CD4-positive, alpha-beta T cell (primary cell): ENCODE results near the gene B3GALT6. TPM values are rescaled to one million over a fixed set of nuclear protein-coding genes. Genes with fewer than 3 reads are reported as not detected.

ENCODE experiments used
- ATAC-seq: fragments of 200-7000 bp; cut with Tn5 transposase; one replicate; pipeline ENCODE4 v1.10.0; 2022; ENCODE audit warnings: mild to moderate bottlenecking; ENCODE audit not compliant: poor library complexity
- CTCF ChIA-PET: fragments of 350-600 bp; sonication (Branson Sonifier 250); formaldehyde crosslinking; loops from one replicate; lab custom pipeline; 2021; ENCODE audit warnings: antibody characterized with exemption, inconsistent platforms; lab: Charles Lee
- POLR2A ChIA-PET: fragments of 350-600 bp; sonication (Branson Sonifier 250); formaldehyde crosslinking; loops from one replicate; lab custom pipeline; 2021; ENCODE audit warnings: antibody characterized with exemption, inconsistent platforms; lab: Charles Lee
- DNase-seq, 14 experiments: peaks; one replicate each; pipeline ENCODE4 v3.0.0-alpha.2; 2013 to 2020; ENCODE audit warnings: mixed read lengths in 2 of 14
- H3K27ac ChIP-seq, 2 donors: one replicate each; pipeline versions ENCODE4 v1.5.1 to v1.7.0; 2013; ENCODE audit warnings: low read length in 2 of 2, low read depth in 1 of 2, mild to moderate bottlenecking in 1 of 2
- H3K27me3 ChIP-seq, 2 experiments: 1 replicate in 1 of 2; 2 replicates in 1 of 2; pipeline versions ENCODE4 v1.6.1 to v1.7.0; 2013; ENCODE audit warnings: low read length in 2 of 2, control low read depth in 1 of 2, mild to moderate bottlenecking in 1 of 2, moderate library complexity in 1 of 2; ENCODE audit not compliant: insufficient read depth in 2 of 2, control insufficient read depth in 1 of 2
- H3K36me3 ChIP-seq: one replicate; pipeline ENCODE4 v1.6.1; 2013; ENCODE audit warnings: low read length, control low read depth; ENCODE audit not compliant: insufficient read depth
- H3K4me1 ChIP-seq: one replicate; pipeline ENCODE4 v1.6.1; 2013; ENCODE audit warnings: low read length, control low read depth; ENCODE audit not compliant: insufficient read depth
- H3K4me3 ChIP-seq: one replicate; pipeline ENCODE4 v1.5.1; 2013; ENCODE audit warnings: mild to moderate bottlenecking, low read length, moderate library complexity
- H3K9me3 ChIP-seq, 2 experiments: 1 replicate in 1 of 2; 2 replicates in 1 of 2; pipeline versions ENCODE4 v1.6.1 to v1.7.0; 2013; ENCODE audit warnings: low read length in 2 of 2, mild to moderate bottlenecking in 2 of 2, control low read depth in 1 of 2, moderate library complexity in 1 of 2; ENCODE audit not compliant: control insufficient read depth in 1 of 2, insufficient read depth in 1 of 2
- H3K27ac Mint-ChIP-seq: one replicate; pipeline ENCODE4 v1.8.0; 2020; ENCODE audit warnings: mixed read lengths
- H3K27me3 Mint-ChIP-seq: one replicate; pipeline ENCODE4 v1.8.0; 2021; ENCODE audit warnings: mixed read lengths
- H3K36me3 Mint-ChIP-seq: one replicate; pipeline ENCODE4 v1.8.0; 2021; ENCODE audit warnings: low read depth, mixed read lengths
- H3K4me1 Mint-ChIP-seq: one replicate; pipeline ENCODE4 v1.8.0; 2021; ENCODE audit warnings: low read depth, mixed read lengths
- H3K4me3 Mint-ChIP-seq: one replicate; pipeline ENCODE4 v1.8.0; 2020; ENCODE audit warnings: mild to moderate bottlenecking, mixed read lengths
- H3K9me3 Mint-ChIP-seq: one replicate; pipeline ENCODE4 v1.8.0; 2020; ENCODE audit warnings: mixed read lengths
- intact Hi-C, 2 experiments: fragments of 100-400 bp; cut with DNase I in 1 of 2; cut with micrococcal nuclease in 1 of 2; formaldehyde crosslinking; loops; one replicate each; pipeline versions ENCODE4 v1.15.1 to v1.9.0; 2023 to 2025; cut with DNase I, micrococcal nuclease
- total RNA-seq, 174 experiments: library from RNA in 2 of 174; stranded (reverse) in 2 of 174; gene quantifications; one replicate each; pipeline ENCODE4 v1.2.3 and lab custom pipeline; 2021 to 2026
- TF ChIP-seq, protein P1 (sequence below): fragments of 200-600 bp; IDR thresholded peaks from one replicate; pipeline ENCODE4 v1.8.0; 2022; ENCODE audit warnings: antibody characterized with exemption, mild to moderate bottlenecking

Gene B3GALT6
- total RNA-seq, 2 experiments from 2014 or later: 4.9 to 5.1 TPM

- no peak for DNase-seq
- Mint-ChIP-seq H3K36me3 (peaks cover 72% of the 10 kb centered on the region), H3K27me3 (no peaks in the 10 kb centered on the region), H3K9me3 (no peaks in the 10 kb centered on the region), H3K27ac (no peak overlapping the region), H3K4me3 (peak overlapping the region; percentile 58), H3K4me1 (peaks cover 18% of the 10 kb centered on the region)
- no peak for ATAC-seq
- Histone ChIP-seq H3K27ac (no peak overlapping the region), H3K4me1 (peaks cover 47% of the 10 kb centered on the region), H3K27me3 (no peaks in the 10 kb centered on the region), H3K4me3 (no peak overlapping the region), H3K9me3 (no peaks in the 10 kb centered on the region), H3K36me3 (peaks cover 73% of the 10 kb centered on the region)
- ChIA-PET CTCF (no interaction called here), POLR2A (no interaction called here)
- intact Hi-C loops: no loop called here
- TF ChIP-seq, protein P1, sequence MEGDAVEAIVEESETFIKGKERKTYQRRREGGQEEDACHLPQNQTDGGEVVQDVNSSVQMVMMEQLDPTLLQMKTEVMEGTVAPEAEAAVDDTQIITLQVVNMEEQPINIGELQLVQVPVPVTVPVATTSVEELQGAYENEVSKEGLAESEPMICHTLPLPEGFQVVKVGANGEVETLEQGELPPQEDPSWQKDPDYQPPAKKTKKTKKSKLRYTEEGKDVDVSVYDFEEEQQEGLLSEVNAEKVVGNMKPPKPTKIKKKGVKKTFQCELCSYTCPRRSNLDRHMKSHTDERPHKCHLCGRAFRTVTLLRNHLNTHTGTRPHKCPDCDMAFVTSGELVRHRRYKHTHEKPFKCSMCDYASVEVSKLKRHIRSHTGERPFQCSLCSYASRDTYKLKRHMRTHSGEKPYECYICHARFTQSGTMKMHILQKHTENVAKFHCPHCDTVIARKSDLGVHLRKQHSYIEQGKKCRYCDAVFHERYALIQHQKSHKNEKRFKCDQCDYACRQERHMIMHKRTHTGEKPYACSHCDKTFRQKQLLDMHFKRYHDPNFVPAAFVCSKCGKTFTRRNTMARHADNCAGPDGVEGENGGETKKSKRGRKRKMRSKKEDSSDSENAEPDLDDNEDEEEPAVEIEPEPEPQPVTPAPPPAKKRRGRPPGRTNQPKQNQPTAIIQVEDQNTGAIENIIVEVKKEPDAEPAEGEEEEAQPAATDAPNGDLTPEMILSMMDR: no peak
These were observed 6.1 kb upstream of the B3GALT6 start for GRCh38 chr1:1225913-1226312.

DNA sequence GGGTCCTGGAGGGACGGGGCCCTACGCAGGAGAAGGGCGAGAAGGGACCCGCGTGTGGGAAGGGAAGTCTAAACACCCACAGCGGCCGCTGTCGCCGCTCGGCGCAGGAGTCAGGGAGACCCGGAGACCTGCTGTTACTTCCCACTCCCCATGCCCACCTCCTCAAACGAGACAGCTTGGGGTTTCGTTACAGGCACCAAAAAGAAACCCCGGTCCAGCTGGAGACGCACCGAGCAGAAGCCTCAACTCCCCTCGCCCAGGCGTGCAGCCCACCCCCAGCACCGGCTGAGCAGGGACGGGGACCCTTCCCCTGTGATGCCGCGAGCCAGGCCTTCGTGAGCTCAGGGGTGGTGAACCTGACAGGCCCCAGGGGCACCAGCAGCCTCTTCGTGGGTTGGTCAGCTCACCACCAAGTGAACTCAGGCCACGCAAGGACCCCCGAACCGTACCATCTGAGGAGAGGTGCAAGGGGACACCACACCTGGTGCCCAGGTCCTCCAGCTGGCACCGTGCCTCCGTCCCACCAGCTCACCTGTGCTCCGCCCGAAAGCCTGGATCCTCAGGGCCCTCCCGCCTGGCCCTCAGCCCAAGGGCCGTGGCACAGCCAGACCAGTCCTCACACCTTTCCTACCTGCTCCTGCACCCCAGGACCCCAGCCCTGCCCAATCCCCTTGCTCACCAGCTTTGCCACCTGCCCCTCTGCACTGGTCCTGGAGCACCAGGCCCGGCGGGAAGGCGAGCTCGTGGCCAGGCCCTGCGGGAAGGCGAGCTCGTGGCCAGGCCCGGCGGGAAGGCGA, 5.3 kb upstream of the B3GALT6 start:
- intact Hi-C loops: no loop called here
- ChIA-PET POLR2A (no interaction called here), CTCF (interaction anchor here (0.9 kb wide), 1 partner anchor 104 kb away, joined by 3 read pairs; no protein-coding TSS in a partner anchor)
- H3K27ac Mint-ChIP-seq: no peak overlapping the region
- H3K9me3 ChIP-seq: no peaks in the 10 kb centered on the region
- H3K36me3 ChIP-seq: peaks cover 64% of the 10 kb centered on the region
- H3K27me3 Mint-ChIP-seq: no peaks in the 10 kb centered on the region
- H3K9me3 Mint-ChIP-seq: no peaks in the 10 kb centered on the region
- no peaks in the 10 kb centered on the region for H3K27me3 ChIP-seq
- TF ChIP-seq, protein P1: no peak
- H3K4me3 ChIP-seq: no peak overlapping the region
- DNase-seq: no peak
- peaks cover 51% of the 10 kb centered on the region for H3K4me1 ChIP-seq
- peaks cover 22% of the 10 kb centered on the region for H3K4me1 Mint-ChIP-seq
- H3K4me3 Mint-ChIP-seq: no peak overlapping the region
- H3K36me3 Mint-ChIP-seq: peaks cover 72% of the 10 kb centered on the region
- H3K27ac ChIP-seq: no peak overlapping the region
- ATAC-seq: no peak

GRCh38 chr1:1227386-1227785, 4.7 kb upstream of the B3GALT6 start:
- POLR2A ChIA-PET: no interaction called here

More at GRCh38 chr1:1227386-1227785, 4.7 kb upstream of the B3GALT6 start:
- Mint-ChIP-seq H3K36me3 (peaks cover 69% of the 10 kb centered on the region), H3K4me3 (no peak overlapping the region), H3K4me1 (peaks cover 22% of the 10 kb centered on the region), H3K9me3 (no peaks in the 10 kb centered on the region), H3K27ac (no peak overlapping the region), H3K27me3 (no peaks in the 10 kb centered on the region)
- CTCF ChIA-PET: interaction anchor here (0.9 kb wide), 1 partner anchor 105 kb away, joined by 3 read pairs; no protein-coding TSS in a partner anchor
- no peaks in the 10 kb centered on the region for H3K27me3 ChIP-seq
- intact Hi-C loops: no loop called here
- H3K9me3 ChIP-seq: no peaks in the 10 kb centered on the region
- H3K4me1 ChIP-seq: peaks cover 51% of the 10 kb centered on the region
- H3K27ac ChIP-seq: no peak overlapping the region
- ATAC-seq (no peak), DNase-seq (no peak)
- TF ChIP-seq, protein P1: no peak
- no peak overlapping the region for H3K4me3 ChIP-seq
- H3K36me3 ChIP-seq: peaks cover 59% of the 10 kb centered on the region
